Aorta (tissue), 5 donors: ENCODE results near the gene LRRC4C. TPM values are rescaled to one million over a fixed set of nuclear protein-coding genes. Genes with fewer than 3 reads are reported as not detected.
"Not testable (repeated sequence)": the region's sequence is repeated elsewhere in the genome, so short reads cannot be mapped to it uniquely, and the experiment has no call there.

Source experiments
- ATAC-seq: fragments of 200-7000 bp; cut with Tn5 transposase; one replicate; pipeline ENCODE4 v1.9.1; 2022; ENCODE audit warnings: moderate library complexity; ENCODE audit not compliant: low FRiP score
- DNase-seq, 2 donors: peaks; one replicate each; pipeline ENCODE4 v3.0.0-alpha.2; 2020
- H3K27ac ChIP-seq, 2 donors: one replicate each; pipeline ENCODE4 v1.5.1; 2013; ENCODE audit warnings: low read length in 2 of 2, mild to moderate bottlenecking in 2 of 2, moderate library complexity in 2 of 2, control low read depth in 1 of 2, inconsistent platforms in 1 of 2, low read depth in 1 of 2
- H3K27me3 ChIP-seq, 2 donors: one replicate each; pipeline ENCODE4 v1.6.1; 2013; ENCODE audit warnings: control low read depth in 1 of 2, low read length in 1 of 2, mild to moderate bottlenecking in 1 of 2, moderate library complexity in 1 of 2; ENCODE audit not compliant: insufficient read depth in 2 of 2, control insufficient read depth in 1 of 2
- H3K36me3 ChIP-seq, 2 donors: one replicate each; pipeline ENCODE4 v1.6.1; 2013; ENCODE audit warnings: control low read depth in 1 of 2, low read length in 1 of 2, mild to moderate bottlenecking in 1 of 2; ENCODE audit not compliant: insufficient read depth in 2 of 2, control insufficient read depth in 1 of 2
- H3K4me1 ChIP-seq, 2 donors: one replicate each; pipeline ENCODE4 v1.6.1; 2013; ENCODE audit warnings: low read length in 2 of 2, control low read depth in 1 of 2, mild to moderate bottlenecking in 1 of 2, moderate library complexity in 1 of 2; ENCODE audit not compliant: insufficient read depth in 2 of 2, control insufficient read depth in 1 of 2
- H3K4me3 ChIP-seq, 2 donors: one replicate each; pipeline ENCODE4 v1.5.1; 2013; ENCODE audit warnings: low read length in 2 of 2, control low read depth in 1 of 2, mild to moderate bottlenecking in 1 of 2
- H3K9me3 ChIP-seq: one replicate; pipeline ENCODE4 v1.6.1; 2013; ENCODE audit warnings: mild to moderate bottlenecking, low read length; ENCODE audit not compliant: control insufficient read depth
- WGBS, 2 donors: extraction: QIAGEN DNeasy Blood & Tissue Kit; methylation state at CpG; one replicate each; pipeline ENCODE4 v1.1.7; 2013; 5-methylcytosine and 5-hydroxymethylcytosine counted together
- intact Hi-C, 2 donors: fragments of 100-400 bp; cut with DNase I; formaldehyde crosslinking; loops; one replicate each; pipeline versions ENCODE4 v1.14.2 to v1.15.0; 2022
- polyA plus RNA-seq, 2 donors: library from polyadenylated mRNA; stranded (reverse); fragments of 200-250 nt; gene quantifications; one replicate each; pipeline ENCODE4 v1.2.3, GENCODE V29; 2013
- total RNA-seq, 2 donors: library from RNA; stranded (reverse); fragmentation: NEBNext Ultra II Directional; extraction: Animal tissue kit (Norgen Biotek cat#: 25700); gene quantifications; one replicate each; pipeline ENCODE4 v1.2.1, GENCODE V29; 2021
- donor health status: healthy with polysubstance abuse.
- donor health status: Bipolar disorder and iron deficiency.
- donor health status: DM: no; HTN: no; CAD: no.
- donor health status: DM: no; HTN: no; CAD: no.
- donor health status: DM: yes; HTN: yes; CAD: no.

Gene LRRC4C
- total and polyA plus RNA-seq, 4 donors: 0.63 to 1.9 (median 0.97) TPM

DNA sequence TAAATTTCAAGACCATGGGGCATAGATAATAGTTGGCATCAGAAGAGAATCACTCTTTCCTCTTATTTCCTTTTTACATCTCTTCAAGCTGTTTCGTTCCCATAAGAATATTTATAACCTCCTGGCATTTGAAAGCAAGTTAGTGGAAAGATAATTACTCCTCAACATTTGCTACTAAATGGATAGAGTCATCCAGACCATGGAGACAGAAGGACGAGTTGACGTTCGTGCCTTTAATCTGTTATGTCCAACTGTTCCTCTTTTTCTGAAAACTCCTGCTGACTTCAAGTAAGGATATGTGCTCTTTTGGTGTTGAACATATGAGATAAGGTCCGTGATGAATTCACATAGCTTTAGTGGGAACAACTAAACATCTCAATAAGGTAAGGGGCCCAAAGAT, 414.2 kb downstream of the LRRC4C start:
- ATAC-seq: no peak
- H3K27ac ChIP-seq: no peak overlapping the region

DNA sequence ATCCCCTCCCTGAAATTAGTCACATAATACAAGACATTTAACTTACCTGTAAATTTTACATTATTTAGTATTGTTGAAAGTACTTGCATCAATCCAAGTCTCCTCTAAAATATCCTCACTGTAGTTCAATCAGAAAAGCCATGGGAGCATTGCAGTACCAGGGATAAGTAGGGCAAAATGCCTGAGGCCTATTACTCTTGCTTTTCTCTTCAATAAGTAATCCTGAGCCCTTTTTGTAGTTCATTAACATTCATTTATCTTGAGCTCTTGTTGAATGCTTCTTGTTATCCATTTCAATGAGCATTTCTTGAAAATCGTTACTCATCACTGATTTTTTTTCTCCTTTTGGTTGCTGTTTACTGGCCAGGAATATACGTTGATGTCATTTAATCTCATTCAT, 414.7 kb downstream of the LRRC4C start:
- intact Hi-C loops: no loop called here
- Histone ChIP-seq H3K27ac (no peak overlapping the region), H3K36me3 (no peaks in the 10 kb centered on the region), H3K9me3 (no peaks in the 10 kb centered on the region), H3K27me3 (no peaks in the 10 kb centered on the region), H3K4me3 (no peak overlapping the region), H3K4me1 (no peaks in the 10 kb centered on the region)
- 66 to 81% methylated on average over 2 of the region's 2 CpGs for WGBS, 2 donors
- DNase-seq (no peak), ATAC-seq (no peak)

More for the DNA sequence above, 414.2 kb downstream of the LRRC4C start:
- Histone ChIP-seq H3K4me3 (no peak overlapping the region), H3K4me1 (no peaks in the 10 kb centered on the region), H3K36me3 (no peaks in the 10 kb centered on the region), H3K27me3 (no peaks in the 10 kb centered on the region), H3K9me3 (no peaks in the 10 kb centered on the region)
- intact Hi-C loops: no loop called here
- DNase-seq: no peak
- 76 to 77% methylated on average over 5 of the region's 5 CpGs for WGBS, 2 donors

DNA sequence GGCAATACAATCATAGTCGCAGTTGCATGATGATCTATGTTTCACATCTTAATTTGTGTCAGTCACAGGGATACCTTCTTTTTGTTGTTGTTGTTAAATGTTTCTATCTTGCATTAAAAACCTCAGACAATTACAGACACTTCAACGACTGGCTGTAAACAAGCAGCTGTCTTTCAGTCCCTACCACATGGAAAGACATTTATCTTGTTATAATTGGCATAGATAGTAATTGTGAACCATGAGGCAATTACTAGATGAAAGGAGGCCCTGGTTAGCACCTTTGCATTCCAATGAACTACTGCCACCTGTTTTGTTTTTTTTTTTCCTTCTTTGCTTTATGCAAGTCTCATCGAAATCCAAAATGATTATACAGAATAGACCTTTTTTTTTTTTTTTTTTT, 416.8 kb downstream of the LRRC4C start:
- no peak overlapping the region for H3K27ac ChIP-seq
- H3K4me3 ChIP-seq: no peak overlapping the region
- 63% methylated on average over 3 of the region's 3 CpGs for WGBS, 2 donors
- H3K36me3 ChIP-seq: no peaks in the 10 kb centered on the region
- no peaks in the 10 kb centered on the region for H3K9me3 ChIP-seq
- DNase-seq (no peak), ATAC-seq (no peak)
- no peaks in the 10 kb centered on the region for H3K4me1 ChIP-seq
- H3K27me3 ChIP-seq: no peaks in the 10 kb centered on the region
- intact Hi-C loops: no loop called here

DNA sequence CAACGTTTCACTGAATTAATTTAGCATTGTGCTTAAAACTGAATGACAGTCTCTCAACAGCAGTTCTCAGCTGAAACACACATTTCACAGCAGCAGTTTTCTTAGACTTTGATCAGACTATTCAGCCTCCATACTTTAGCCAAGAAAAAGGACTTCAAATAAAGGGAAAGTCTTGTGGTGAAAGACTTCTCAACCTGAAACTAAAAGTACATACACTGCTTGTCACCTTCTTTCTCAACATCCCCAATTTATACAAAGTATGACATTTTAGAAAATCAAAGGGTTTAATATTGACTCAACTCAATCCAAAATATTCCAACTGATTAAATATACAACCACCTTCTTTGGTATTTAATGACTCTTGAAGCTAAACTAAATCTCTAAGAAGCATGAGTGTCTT, 419.0 kb downstream of the LRRC4C start:
- 77 to 80% methylated on average over 1 of the region's 1 CpG for WGBS, 2 donors
- H3K27ac ChIP-seq: no peak overlapping the region
- no peak overlapping the region for H3K4me3 ChIP-seq
- H3K27me3 ChIP-seq: no peaks in the 10 kb centered on the region
- DNase-seq: no peak
- no peaks in the 10 kb centered on the region for H3K36me3 ChIP-seq
- H3K4me1 ChIP-seq: no peaks in the 10 kb centered on the region
- H3K9me3 ChIP-seq: peaks cover 1% of the 10 kb centered on the region
- ATAC-seq: no peak
- intact Hi-C loops: no loop called here

DNA sequence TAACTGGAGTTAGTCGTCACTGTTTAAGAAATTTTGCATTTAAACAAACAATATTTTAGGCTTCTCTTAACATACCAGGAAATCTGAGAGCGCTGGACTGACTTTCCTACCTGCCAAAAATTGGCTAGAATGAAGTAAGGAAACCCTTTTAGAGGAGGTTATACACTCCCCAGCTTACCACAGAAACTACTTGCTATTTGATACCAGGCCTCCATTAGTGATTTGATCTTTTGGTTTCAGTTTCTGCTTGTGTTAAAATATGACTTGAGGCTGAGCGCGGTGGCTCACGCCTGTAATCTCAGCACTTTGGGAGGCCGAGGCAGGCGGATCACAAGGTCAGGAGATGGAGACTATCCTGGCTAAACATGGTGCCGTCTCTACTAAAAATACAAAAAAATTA, 419.9 kb downstream of the LRRC4C start:
- H3K36me3 ChIP-seq: no peaks in the 10 kb centered on the region
- H3K9me3 ChIP-seq: peaks cover 1% of the 10 kb centered on the region
- no peak overlapping the region for H3K4me3 ChIP-seq
- intact Hi-C loops: no loop called here
- no peaks in the 10 kb centered on the region for H3K4me1 ChIP-seq
- H3K27ac ChIP-seq: no peak overlapping the region
- ATAC-seq (no peak), DNase-seq (no peak)
- WGBS, 2 donors: 67 to 84% methylated on average over 8 of the region's 8 CpGs
- H3K27me3 ChIP-seq: no peaks in the 10 kb centered on the region

DNA sequence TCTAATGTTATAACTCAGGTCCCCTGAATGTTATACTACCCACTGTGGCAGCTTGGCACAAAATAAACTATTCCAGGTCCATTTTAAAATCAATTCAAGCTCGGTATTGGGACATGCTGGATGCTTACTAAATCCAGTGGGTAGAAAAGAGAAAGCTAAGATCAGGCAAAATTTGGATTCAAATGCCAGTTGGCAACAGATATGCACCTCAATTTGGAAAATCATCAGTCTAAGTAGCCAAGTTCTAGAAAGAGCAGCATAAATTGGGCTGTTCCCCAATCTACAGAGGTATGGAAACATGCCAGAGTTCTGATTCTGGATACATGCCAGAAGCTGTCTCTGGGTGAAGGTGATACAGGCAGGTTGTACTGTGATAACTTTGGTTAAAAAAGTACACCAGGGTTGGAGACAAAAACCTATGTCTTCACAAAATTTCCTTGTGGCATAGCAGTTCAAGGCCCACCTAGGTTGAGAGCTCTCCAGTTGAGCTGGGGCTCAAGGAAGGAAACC, 427.8 kb downstream of the LRRC4C start:
- ATAC-seq: no peak
- 56 to 62% methylated on average over 1 of the region's 1 CpG for WGBS, 2 donors
- no peak for DNase-seq

DNA sequence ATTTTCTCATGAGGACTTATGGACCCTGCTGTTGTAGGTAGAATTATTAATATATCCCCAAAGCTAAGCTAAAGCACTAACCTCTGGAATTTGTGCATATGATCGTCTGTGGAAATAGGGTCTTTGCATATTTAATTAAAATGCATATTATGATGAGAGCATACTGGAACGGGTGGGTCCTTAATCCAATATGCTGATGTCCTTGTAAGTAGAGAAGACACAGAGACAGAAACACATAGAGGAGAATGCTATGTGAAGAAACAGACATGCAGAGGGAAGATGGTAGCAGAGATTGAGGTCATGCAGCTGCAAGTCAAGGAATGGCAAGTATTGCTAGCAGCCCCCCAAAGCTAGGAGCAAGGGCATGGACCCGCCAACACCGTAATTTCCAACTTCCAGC, 439.2 kb downstream of the LRRC4C start:
- no peak for ATAC-seq
- Histone ChIP-seq H3K4me1 (no peaks in the 10 kb centered on the region), H3K36me3 (no peaks in the 10 kb centered on the region), H3K9me3 (no peaks in the 10 kb centered on the region), H3K4me3 (no peak overlapping the region), H3K27ac (no peak overlapping the region), H3K27me3 (no peaks in the 10 kb centered on the region)
- no peak for DNase-seq
- 85% methylated on average over 4 of the region's 4 CpGs for WGBS, 2 donors
- intact Hi-C loops: no loop called here

More for the DNA sequence above, 427.8 kb downstream of the LRRC4C start:
- intact Hi-C loops: no loop called here
- no peaks in the 10 kb centered on the region for H3K4me1 ChIP-seq
- H3K9me3 ChIP-seq: no peaks in the 10 kb centered on the region
- peaks cover 0 to 1% of the 10 kb centered on the region in 2 donors for H3K27me3 ChIP-seq
- H3K27ac ChIP-seq: no peak overlapping the region
- no peaks in the 10 kb centered on the region for H3K36me3 ChIP-seq
- no peak overlapping the region for H3K4me3 ChIP-seq

DNA sequence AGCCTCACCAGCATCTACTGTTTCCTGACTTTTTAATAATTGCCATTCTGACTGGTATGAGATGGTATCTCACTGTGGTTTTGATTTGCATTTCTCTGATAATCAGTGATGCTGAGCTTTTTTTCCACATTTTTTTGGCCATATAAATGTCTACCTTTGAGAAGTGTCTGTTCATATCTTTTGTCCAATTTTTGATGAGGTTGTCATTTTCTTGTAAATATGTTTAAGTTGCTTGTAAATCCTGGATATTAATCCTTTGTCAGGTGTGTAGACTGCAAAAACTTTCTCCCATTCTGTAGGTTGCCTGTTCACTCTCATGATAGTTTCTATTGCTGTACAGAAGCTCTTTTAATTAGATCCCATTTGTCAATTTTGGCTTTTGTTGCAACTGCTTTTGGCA, 439.8 kb downstream of the LRRC4C start:
- H3K27me3 ChIP-seq, intact Hi-C loops, DNase-seq, H3K4me1 ChIP-seq, H3K36me3 ChIP-seq, ATAC-seq, H3K9me3 ChIP-seq, H3K4me3 ChIP-seq, H3K27ac ChIP-seq: not testable (repeated sequence)

DNA sequence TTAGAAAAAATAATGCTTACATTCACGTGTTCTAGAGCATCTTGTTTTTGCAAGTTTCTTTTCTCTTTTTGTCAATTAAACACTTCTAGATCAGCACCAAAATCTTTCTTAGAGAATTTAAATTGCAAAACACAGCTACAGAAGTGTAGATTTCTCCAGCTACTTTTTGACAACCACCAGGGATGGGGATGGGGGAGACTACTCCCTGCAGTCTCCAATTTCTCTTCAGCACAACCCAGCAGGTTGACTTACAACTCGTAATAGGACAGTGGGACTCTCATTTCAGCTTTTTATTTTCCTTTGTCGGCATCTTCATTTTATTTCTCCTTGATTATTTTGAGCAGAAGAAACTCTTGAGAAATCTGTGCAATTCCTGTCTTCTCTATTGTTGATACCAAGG, 441.2 kb downstream of the LRRC4C start:
- DNase-seq (no peak), ATAC-seq (no peak)
- no peaks in the 10 kb centered on the region for H3K4me1 ChIP-seq
- no peaks in the 10 kb centered on the region for H3K9me3 ChIP-seq
- no peak overlapping the region for H3K4me3 ChIP-seq
- no peaks in the 10 kb centered on the region for H3K36me3 ChIP-seq
- intact Hi-C loops: no loop called here
- 22 to 26% methylated on average over 3 of the region's 3 CpGs for WGBS, 2 donors
- no peaks in the 10 kb centered on the region for H3K27me3 ChIP-seq
- no peak overlapping the region for H3K27ac ChIP-seq
